GOT3 (cell line): ENCODE measurements around the gene LYRM2.

Experiments used
- DNase-seq: peaks from one replicate; lab custom pipeline; 2025; ENCODE audit warnings: mixed read lengths; lab: John Stamatoyannopoulos, UW

Gene LYRM2

DNA sequence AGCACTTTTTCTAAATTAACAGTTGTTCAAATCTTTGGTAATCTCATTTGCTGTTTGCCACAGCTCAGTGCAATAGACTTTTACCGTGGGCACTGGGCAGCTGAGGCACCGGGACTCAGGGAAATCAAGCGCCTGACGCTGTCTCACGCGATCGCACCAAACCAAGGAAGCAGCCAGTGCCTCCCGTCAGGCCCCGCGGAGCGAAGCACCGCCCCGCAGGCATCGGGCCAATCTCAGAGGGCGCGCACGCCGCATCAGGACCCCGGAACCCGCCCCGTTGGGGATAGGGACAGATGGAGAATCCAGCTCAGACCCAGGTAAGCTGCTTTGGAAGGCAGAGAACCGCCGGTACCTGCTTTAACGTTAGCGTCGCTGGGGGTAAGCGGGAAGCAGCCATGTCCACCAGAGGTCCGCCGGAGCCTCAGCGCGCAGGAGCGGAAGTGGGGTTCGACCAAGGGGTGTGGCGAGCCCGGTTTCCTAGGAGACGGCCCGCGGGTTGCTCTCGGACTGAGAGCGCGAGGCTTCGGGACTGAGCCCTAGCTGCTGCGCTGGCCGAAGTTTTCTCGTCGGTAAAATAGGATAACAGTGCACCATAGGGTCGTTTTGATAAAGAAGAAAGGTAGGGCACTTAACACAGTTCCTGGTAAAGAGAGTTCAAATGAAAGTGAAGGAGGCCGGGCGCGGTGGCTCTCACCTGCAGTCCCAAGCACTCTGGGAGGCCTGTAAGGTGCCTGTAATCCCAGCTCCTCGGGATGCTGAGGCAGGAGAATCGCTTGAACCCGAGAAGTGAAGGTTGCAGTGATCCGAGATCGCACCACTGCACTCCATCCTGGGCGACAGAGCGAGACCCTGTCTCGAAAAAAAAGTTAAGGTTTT is at the start of gene LYRM2:
Gene LYRM2 (minus strand): TSS at position 428 of the 876 bp plus-strand sequence. CDS start 31 bp downstream, at position 397.
- DNase-seq = peak; percentile 91

DNA sequence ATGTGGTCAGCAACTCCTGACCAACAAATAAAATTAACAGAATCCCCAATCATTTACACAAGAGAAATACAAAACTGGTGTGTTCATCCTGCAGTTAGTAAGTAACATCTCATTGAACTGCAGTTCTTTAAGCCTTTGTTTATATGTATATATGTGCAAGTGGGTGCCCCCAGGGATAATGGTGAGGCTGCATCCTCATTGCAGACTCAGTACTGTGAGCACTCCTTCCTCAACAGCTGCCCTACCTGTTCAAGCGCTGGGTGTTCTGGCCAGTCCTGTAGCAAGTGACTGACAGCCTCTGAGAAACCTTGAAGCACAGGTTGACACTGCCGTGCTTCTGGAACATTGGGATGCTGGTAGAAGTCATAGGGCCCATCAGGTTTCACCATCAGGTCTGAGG is 49.8 kb upstream of the LYRM2 start:
- no peak for DNase-seq

DNA sequence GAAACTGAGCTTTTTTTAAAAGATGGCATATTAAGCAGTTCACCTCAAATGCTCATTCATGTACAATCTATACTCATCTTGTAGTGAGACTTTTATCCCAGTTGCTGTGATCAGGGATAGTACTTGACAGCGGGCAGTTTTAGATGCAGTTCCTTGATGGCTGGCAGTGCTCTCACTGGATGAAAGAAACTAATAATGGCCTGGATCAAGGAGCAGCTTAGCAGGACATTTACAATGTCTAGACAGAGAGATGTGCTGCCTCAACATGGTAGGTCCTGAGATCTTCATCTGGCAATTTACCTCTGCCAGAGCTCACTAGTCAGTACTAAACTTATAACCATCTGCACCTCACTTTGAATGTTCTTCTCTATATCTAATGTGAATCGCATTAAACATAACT is 46.8 kb upstream of the LYRM2 start:
- DNase-seq = no peak

DNA sequence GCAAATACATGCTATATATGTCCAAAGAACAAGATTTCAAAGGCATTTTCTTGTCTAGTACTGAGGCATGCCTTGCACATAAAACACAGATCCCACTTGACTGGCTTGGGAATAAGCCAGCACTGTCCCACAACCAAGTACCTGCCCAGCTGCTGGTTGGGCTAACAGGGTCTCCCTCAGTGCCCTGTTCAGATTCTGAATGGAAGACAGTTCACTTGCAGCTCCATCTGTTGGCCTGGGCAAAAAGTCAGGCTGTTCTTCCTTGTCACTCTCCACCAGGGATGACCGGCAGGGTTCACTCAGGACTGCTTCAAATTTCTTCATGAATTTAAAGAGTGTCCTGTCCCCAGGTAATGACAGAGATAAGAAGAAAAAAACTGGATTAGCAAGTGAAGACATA is 44.4 kb upstream of the LYRM2 start:
- DNase-seq = no peak

DNA sequence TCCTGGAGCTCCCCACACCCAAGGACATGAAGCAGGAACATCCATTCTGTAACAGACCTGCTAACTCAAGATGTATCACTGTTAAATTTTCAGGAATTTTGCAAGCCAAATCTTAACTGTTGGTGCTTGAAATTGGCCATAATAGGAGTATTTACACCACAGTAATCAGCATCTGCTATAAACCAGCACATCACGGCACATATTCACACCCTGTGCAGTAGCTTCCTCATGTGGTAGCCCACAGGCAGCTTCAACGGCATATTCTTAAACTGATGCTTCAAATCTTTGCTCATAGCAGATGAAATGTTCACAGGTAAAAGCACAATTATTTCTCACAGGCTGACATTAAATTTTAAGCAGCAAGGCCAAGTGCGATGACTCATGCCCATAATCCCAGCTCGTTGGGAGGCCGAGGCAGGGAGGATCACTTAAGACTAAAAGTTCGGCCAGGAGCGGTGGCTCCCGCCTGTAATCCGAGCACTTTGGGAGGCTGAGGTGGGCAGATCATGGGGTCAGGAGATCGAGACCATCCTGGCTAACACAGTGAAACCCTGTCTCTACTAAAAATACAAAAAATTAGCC is 43.5 kb upstream of the LYRM2 start:
- DNase-seq = no peak

DNA sequence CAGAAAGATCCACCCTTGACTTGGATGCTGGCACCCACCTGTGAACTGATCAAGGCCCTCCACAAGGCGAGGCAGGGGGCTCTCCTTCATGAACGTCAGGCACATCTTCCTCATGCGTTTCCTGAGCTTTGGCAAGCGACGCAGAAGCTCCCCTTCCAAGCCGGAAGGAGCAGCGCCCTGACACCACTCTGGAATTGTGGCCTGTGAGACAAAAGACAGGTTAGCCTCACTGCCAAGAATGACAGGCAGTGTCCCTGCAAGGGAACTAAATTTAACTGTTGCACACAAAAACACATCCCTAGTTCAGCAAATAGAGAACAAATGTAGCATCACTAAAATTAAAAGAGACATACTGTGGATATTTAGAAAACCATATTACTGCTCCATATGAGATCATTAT is 42.0 kb upstream of the LYRM2 start:
- DNase-seq = no peak

- DNase-seq = no peak
Measured at GRCh38 chr6:89680150-89680549, 41.6 kb upstream of the LYRM2 start.

DNA sequence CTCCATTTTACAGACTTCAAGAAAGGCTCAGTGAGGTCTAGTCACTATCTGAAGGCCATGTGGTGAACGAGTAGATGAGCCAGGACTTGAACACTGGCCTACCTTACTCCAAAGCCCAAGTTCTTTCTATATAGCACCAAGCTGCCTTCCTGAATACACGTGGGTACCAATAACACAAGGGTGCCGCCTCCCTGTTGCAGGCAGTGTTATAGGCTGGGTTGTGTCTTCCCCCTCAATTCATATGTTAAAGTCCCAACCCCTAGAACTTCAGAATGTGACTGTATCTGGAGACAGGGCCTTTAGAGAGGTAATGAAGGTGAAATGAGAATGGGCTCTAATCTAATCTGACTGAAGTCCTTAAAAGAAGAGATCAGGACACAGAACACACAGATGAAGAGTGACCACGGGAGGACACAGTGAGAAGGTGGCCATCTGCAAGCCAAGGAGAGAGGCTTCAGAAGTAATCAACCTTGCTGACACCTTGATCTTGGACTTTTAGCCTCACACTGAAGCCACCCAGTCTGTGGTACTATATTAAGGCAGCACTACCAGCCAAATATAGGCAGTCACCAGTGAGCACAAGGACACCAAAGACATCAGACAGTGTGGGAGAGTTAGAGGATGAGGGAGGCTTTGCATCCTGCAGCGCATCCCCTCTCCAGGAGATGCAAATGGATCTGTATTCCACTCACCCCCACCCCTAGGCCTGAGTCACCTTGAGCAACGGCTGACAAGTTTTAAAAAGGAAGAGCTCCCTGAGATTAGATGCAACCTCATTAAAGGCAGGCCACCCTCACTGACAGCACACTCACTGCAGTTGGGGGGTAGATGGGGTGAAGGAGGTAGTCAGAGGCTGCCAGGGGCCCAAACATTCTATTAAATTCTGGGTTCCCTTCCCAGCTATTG is 40.9 kb upstream of the LYRM2 start:
- DNase-seq = no peak

DNA sequence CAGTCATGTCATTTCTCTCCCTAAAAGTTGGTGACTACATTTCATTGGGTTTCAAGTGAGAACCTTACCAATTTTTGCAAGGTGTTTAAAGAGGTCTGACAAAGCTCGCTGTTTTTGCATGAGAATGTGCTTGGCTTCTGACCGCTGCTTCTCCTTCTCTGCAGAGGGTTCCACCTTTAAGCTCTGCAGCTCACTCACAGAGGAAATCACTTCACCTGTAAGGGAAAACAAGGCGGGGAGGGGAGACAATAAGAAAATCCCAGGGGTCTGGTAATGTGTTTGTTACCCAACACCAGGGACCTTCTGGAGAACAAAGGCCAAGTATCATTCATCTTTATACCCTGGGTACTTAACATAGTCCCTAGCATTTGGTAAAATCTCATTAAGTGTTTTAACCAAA is 40.0 kb upstream of the LYRM2 start:
- DNase-seq = no peak

DNA sequence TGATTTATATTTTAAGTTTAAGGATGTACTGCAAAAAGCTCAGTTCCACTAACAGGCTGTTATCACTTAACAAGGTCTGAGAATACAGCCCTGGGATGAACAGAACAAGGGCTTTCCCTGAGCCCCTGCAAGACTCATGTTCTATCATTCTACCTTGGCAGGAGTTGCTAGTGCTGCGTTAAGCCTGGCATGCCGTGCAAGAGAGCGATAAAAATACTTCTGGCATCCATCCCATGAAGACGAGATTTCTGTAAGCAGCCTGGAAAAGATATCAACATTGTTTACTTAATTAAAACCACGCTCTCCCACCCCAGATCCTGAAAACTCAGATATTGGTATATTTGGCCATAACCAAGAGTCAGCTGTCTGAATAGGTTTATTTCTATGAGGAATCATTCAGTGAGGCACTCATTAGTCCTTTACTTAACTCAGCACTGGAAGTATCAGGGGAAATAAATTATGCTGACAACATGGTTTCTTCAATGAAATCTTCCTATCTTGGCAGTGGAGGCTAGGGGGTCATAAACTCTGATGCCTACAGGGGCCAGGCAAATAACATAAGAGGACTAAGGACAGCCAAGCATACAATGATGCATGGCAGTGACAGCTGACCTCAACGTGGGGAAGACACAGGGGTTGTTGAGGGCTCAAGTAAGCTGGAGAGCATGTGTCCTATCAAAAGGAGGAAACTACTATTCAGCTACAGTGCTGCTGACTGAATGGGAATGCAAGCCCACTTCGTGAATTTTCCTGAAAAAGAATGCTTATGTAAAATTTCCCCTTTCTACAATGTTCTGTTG is 37.6 kb upstream of the LYRM2 start:
- DNase-seq = no peak

DNA sequence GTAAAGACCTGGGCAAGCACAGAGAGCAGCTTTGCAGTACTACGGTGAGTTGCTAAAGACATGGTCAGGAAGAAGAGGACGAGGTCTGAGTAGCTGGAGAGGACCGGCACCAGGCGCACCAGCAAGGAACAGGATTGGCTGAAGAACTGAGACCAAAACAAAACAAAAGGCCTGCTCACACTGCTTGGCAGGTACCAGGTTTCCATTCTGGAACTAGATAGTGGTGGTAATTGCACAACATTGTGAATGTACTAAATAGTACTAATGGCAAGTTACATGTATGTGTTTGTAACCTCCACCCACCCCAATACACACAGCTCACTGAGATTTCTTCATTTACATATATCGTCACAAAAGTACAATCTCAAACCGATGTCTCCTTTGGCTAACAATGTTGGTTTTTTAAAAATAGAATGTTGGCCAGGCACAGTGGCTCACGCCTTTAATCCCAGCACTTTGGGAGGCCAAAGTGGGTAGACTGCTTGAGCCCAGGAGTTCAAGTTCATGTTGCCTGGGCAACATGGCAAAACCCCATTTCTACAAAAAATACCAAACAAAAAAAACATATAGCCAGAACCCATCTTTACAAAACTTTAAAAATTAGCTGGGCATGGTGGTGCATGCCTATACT is 32.5 kb upstream of the LYRM2 start:
- DNase-seq = no peak

DNA sequence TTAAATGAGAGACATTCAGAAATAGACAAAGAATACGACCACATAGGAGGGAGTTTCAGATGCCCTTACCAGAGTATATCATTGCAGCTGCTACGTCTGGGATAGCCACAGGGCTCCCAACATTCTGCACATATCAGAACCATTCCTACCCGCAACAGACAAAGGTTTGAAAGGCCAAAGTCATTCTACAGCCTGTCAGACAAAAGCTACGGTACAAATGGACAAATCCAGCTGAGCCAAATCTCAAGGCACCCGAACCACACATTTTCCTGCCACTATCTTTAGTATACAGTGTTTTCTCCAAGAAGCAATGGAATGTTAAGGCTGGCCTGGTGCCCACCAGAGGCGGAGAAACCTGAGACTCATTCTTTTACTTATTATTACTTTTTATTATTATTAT is 30.5 kb upstream of the LYRM2 start:
- DNase-seq = no peak

DNA sequence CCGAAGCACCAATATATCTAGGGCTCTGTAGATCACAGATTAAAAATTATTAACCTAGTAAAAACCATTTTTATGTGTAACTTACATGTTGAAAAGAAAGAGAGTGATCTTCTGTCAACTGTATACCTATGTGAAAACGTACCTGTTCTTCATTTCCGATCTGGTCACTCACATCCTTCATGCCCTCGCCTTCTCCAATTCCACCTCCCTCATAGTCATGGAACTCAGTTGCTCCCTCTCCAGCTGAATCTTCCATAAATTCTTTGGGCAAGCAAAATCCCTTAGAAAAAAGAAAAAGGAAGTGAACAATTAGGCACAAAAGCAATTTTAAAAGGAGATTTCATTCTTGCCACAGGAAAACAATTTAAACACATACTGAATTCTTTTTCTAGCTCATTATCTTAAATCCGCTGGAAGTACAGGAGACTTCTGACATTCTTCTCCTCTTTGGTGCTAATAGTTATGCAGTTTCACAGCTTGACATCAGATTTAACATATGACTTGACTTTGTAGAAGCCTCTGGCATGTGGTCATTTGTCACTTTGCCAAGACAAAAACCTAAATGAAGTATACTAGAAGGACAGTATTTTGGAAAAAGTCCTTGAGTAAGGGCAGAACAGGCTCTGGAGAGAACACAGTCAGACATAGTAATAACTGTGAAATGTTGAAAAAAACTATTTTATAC is 29.5 kb upstream of the LYRM2 start:
- no peak for DNase-seq

DNA sequence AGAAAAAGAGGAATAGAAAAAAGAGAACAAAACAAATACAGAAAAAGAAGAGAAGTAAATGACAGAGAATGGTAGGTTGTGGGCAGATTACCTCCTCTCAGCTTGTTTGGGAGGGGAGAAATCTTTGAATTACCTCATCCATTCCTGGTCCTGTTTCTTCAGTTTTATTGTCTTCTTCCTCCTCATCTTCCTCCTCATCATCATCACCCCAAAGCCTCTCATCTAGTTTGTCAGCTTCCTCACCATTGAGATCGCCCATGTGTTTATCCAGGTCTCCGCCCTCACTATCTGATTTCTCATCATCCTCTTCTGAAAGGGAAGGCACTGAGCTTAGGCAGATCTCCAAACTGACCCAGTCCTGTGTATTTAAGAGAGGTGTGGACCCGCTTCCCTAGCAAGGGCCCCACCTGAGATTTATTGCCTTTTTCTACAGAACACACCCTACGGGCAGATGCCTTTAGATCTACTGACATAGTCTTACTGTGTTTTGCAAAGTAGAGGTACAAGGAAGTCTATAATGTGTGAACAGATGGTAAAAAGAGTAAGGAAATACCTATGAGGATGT is 24.2 kb upstream of the LYRM2 start:
- DNase-seq = no peak

DNA sequence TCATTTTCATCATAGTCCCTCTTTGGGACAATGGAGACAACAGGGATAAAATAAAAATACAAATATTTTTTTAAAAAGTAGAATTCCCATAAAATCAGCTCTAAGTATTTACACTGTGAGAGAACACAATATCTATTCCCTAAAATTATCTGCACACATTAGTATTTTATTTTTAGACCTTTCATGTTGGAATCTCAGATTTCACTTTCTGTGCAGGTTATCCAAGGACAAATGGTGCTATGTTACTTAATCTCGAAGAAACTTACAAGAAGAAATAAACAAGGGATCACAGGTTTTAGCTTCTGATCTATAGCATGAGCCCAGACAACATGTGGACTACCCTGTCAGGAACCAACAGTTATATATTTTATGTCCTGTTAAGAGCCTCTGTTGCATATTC is 23.0 kb upstream of the LYRM2 start:
- DNase-seq = no peak

DNA sequence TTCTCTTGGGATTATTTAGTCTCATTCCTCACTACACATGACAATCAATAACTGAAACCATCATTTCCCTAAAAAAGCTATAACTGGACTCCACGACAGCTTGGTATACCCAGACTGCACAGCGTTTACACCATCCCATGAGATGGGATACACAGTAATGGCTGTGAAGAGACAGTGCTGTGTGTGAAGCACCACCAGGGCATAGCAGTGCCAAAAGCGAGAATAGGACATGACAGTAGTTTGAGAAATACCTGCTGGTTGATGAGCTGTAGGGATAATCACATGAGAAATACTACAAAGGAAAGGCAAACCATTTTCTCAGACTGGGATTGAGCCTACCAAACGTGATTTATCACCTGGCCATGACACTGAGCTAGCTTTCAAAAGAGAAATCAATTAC is 22.4 kb upstream of the LYRM2 start:
- DNase-seq = no peak

DNA sequence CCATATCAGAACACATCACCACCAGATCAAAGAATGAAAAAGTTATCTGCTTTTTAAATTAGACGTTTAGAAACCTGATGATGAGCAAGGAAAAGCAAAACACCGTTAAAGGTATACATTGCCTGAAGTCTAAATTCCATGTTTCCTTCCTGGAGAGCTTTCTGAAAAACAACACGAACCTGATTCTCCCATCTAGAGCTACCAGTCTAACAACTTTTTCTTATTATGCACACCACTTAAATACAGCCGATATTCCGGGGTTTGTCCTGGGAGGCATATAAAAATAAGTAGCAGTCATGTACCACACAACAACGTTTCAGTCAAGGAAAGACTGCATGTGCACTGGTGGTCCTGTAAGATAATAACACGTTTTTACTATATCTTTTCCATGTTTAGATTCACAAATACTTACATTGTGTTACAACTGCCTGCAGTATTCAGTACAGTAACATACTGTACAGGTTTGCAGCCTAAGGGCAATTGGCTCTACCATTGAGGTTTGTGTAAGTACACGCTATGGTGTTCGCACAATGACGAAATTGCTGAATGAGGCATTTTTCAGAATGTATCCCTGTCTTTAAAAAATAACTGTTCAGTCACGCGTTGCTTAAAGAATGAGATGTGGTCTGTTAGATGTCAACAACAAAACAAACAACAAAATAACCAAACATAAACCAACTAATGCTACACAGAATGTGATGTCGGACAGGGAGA is 19.1 kb upstream of the LYRM2 start:
- DNase-seq = no peak

DNA sequence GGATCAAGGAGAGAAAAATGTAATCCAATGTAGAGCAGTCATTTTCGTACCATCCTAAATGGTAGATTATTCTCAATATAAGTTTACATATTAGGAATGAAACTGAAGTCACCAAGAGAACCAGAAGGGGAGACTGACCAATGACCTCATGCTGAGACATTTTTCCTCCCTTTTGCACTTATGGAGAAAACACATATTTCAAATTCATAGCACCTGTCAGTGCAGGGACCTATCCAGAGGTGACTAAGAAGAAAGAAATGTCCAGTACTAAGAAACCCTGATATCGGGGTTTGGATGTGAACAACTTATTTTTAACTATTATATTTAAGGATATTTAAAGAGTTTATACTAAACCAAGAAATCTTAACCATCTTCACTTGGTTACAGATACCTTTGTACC is 16.6 kb upstream of the LYRM2 start:
- no peak for DNase-seq

GRCh38 chr6:89650579-89650978 is 12.0 kb upstream of the LYRM2 start:
- no peak for DNase-seq

DNA sequence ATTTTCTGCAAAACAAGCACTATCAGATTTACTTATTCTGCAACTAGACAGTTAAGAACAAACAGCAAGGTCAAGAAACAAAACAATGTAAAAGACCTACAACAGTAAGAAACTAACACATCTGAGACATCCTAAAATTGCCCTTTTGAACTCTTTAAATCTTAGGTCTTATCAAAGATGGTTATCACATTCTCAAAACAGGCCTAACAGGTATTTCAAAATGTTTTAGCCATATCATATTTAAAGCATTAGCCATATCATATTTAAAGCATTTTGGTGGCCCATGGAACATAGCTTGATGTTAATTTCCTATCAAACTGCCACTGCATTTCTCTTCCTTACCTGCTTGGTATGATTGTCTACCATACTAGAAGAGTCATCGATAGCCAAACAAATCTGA is 11.1 kb upstream of the LYRM2 start:
- no peak for DNase-seq
